RWPE2 (cell line): Measurements from ENCODE around the gene NT5M.
A peak's percentile ranks its signal among the peaks of the same experiment; 100 is the strongest.

Experiments
- ATAC-seq: fragments of 200-7000 bp; cut with Tn5 transposase; 3 replicates; pipeline ENCODE4 v1.9.1; 2021; ENCODE audit warnings: low read depth
- DNase-seq: peaks from one replicate; pipeline ENCODE4 v3.0.0-alpha.2; 2020; ENCODE audit warnings: low spot score
- H3K27ac ChIP-seq: fragments of 450-650 bp; 2 replicates; pipeline ENCODE4 v1.5.1; 2017; ENCODE audit warnings: mild to moderate bottlenecking; ENCODE audit not compliant: poor library complexity, severe bottlenecking
- H3K27me3 ChIP-seq: fragments of 250-450 bp; sonication (Bioruptor Pico); 2 replicates; pipeline ENCODE4 v1.5.1; 2021; ENCODE audit warnings: mild to moderate bottlenecking, moderate library complexity; ENCODE audit not compliant: insufficient read depth, poor library complexity, severe bottlenecking
- H3K36me3 ChIP-seq: fragments of 250-450 bp; sonication (Bioruptor Pico); 2 replicates; pipeline ENCODE4 v1.5.1; 2020; ENCODE audit warnings: low read depth, mild to moderate bottlenecking, moderate library complexity
- H3K4me1 ChIP-seq: fragments of 250-450 bp; sonication (Bioruptor Pico); 2 replicates; pipeline ENCODE4 v1.5.1; 2021; ENCODE audit warnings: mild to moderate bottlenecking, moderate library complexity; ENCODE audit not compliant: insufficient read depth, poor library complexity, severe bottlenecking
- H3K4me3 ChIP-seq: fragments of 250-450 bp; sonication (Bioruptor Pico); 2 replicates; pipeline ENCODE4 v1.5.1; 2021; ENCODE audit warnings: mild to moderate bottlenecking, moderate library complexity; ENCODE audit not compliant: severe bottlenecking
- H3K9me3 ChIP-seq: fragments of 250-450 bp; sonication (Bioruptor Pico); 2 replicates; pipeline ENCODE4 v1.5.1; 2021; ENCODE audit warnings: mild to moderate bottlenecking, moderate library complexity; ENCODE audit not compliant: severe bottlenecking
- TF ChIP-seq, protein P1 (sequence below): fragments of 450-650 bp; IDR thresholded peaks from one replicate; pipeline ENCODE4 v1.5.1; 2017; ENCODE audit warnings: mild to moderate bottlenecking, moderate library complexity; ENCODE audit not compliant: poor library complexity, severe bottlenecking

Gene NT5M

DNA sequence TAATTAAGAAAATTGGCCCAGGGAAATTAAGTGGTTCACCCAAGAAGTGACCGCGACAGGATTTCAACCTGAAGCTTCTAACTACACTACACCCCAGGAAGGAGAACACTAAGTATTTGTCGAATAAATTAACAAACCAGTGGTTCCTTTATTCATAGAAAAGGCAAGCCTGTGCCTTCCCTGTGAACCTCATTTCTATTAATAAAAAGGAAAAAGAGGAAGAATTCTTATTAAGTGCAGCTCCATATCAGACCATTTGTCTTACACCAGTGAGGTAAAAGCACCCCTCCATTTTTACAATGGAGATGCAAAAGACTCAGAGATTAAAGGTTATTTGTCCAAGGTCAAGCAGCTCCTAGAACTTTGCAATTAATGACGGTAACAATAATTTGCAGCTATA, 23.9 kb upstream of the NT5M start:
- no peaks in the 10 kb centered on the region for H3K27me3 ChIP-seq
- ATAC-seq (no peak), DNase-seq (no peak)
- H3K4me3 ChIP-seq = peak overlapping the region; percentile 90
- H3K36me3 ChIP-seq = peaks cover 31% of the 10 kb centered on the region
- TF ChIP-seq, protein P1, sequence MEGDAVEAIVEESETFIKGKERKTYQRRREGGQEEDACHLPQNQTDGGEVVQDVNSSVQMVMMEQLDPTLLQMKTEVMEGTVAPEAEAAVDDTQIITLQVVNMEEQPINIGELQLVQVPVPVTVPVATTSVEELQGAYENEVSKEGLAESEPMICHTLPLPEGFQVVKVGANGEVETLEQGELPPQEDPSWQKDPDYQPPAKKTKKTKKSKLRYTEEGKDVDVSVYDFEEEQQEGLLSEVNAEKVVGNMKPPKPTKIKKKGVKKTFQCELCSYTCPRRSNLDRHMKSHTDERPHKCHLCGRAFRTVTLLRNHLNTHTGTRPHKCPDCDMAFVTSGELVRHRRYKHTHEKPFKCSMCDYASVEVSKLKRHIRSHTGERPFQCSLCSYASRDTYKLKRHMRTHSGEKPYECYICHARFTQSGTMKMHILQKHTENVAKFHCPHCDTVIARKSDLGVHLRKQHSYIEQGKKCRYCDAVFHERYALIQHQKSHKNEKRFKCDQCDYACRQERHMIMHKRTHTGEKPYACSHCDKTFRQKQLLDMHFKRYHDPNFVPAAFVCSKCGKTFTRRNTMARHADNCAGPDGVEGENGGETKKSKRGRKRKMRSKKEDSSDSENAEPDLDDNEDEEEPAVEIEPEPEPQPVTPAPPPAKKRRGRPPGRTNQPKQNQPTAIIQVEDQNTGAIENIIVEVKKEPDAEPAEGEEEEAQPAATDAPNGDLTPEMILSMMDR = no peak
- H3K4me1 ChIP-seq = peaks cover 13% of the 10 kb centered on the region
- H3K27ac ChIP-seq = no peak overlapping the region
- H3K9me3 ChIP-seq = no peaks in the 10 kb centered on the region

DNA sequence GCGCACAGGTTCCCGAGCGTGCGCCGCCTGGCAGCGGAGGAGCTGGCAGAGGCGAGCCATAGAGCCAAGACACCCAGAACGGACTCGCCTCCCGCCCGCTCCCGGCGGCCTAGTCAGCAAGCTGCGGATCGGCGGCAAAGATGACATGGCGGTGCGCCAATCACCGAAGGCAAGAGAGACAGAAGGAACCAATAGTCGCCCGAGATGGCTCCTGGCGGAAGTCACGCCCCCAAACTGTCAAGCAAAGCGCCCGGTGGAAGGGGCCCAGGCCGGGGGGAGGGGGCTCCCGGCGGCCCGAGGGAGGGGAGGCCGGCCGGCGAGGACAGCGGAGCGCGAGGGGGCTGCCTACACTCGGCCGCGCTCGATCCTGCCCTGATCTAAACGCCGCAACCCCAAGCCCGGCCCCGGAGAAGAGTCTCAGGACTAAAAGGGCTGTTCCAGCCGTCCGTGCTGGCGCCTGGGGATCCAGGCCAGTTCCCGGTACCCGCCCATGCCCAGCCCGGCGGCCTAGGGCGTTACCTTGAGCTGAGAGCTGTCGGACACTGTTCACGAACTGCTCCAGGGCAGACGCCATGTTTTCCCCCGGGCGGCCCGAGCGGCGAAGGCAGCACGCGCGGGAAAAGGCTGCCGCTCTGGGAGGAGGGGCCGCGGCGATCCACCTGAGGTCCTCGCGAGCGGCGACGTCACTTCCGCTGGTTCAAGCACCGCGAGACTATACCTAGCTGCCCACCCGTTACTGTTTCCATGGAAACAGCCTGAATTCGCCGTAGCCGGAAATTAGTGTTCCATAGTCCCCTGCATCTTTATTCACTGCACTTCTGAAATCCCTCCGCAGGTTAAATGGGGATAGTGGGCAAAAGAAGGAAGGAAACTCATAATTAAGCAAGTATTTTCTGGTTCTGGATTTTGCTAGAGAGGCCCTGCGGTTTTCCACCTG, 22.3 kb upstream of the NT5M start, which contains the start of gene COPS3:
Gene COPS3, minus strand, starts transcription at position 634 of the 937 bp plus-strand sequence. Its CDS starts 60 bp downstream, at position 574.
- H3K36me3 ChIP-seq = peaks cover 22% of the 10 kb centered on the region
- H3K27ac ChIP-seq = peak within 1 kb of the TSS; percentile 73
- no peaks in the 10 kb centered on the region for H3K9me3 ChIP-seq
- no peaks in the 10 kb centered on the region for H3K27me3 ChIP-seq
- peaks cover 13% of the 10 kb centered on the region for H3K4me1 ChIP-seq
- ATAC-seq (peak; percentile 93), DNase-seq (peak; percentile 98)
- TF ChIP-seq, protein P1 = no peak
- peak within 1 kb of the TSS; percentile 90 for H3K4me3 ChIP-seq

DNA sequence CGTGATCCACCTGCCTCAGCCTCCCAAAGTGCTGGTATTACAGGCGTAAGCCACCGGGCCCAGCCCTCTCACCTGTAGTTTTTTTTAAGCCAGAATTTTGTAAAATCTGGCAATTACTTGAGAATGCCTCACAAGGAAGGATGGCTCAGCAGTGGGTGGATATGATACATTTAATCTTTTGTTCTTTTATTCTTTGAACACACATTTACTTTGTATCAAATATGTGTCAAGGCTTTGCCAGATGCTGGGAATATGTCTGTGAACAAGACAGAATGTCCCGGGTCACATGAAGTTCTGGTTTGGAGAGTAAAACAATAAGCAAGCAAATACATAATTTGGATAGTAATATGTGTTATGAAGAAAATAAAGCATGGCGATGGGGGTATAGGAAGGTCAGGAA, 17.2 kb upstream of the NT5M start:
- ATAC-seq = no peak
- Histone ChIP-seq H3K9me3 (no peaks in the 10 kb centered on the region), H3K4me3 (no peak overlapping the region), H3K27ac (no peak overlapping the region), H3K27me3 (no peaks in the 10 kb centered on the region), H3K4me1 (peaks cover 4% of the 10 kb centered on the region), H3K36me3 (no peaks in the 10 kb centered on the region)
- TF ChIP-seq, protein P1 = no peak
- no peak for DNase-seq

DNA sequence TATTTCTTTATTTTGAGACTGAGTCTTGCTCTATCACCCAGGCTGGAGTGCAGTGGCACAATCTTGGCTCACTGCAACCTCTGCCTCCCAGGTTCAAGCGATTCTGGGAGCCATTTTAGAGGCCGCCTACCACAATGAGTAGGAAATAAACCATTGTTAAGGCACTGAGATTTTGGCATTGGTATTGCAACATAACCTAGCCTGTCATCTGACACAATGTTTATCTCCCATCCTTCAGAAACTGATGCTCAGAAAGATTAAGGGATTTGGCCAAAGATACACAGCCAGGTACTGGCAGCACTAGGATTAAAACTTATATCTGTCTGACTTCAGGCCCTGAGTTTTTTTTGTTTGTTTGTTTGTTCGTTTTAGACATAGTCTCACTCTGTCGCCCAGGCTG, 14.1 kb upstream of the NT5M start:
- Histone ChIP-seq H3K27ac (no peak overlapping the region), H3K36me3 (no peaks in the 10 kb centered on the region), H3K4me1 (no peaks in the 10 kb centered on the region), H3K9me3 (no peaks in the 10 kb centered on the region), H3K27me3 (no peaks in the 10 kb centered on the region), H3K4me3 (no peak overlapping the region)
- DNase-seq (no peak), ATAC-seq (no peak)
- TF ChIP-seq, protein P1 = no peak

DNA sequence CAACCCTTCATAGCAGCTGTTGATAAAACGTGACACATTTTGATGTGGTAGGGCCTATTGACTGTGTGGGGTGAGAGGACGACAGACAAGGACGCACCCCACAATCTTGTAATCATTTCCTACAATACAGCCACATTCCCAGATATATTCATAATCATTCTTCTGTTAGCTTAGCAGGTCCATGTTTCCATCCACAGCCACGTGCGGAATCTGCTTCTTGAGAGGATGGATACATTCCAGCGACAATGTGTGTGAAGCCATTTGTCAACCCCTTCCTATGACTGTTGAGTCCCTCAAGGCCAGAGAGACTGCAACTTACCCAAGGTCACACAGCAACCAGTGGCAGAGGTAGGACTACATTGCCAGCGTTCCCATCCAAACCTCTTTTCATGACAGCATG, 13.5 kb upstream of the NT5M start:
- TF ChIP-seq, protein P1 = no peak
- H3K4me1 ChIP-seq = no peaks in the 10 kb centered on the region
- no peaks in the 10 kb centered on the region for H3K9me3 ChIP-seq
- DNase-seq (no peak), ATAC-seq (no peak)
- no peak overlapping the region for H3K4me3 ChIP-seq
- H3K36me3 ChIP-seq = no peaks in the 10 kb centered on the region
- H3K27ac ChIP-seq = no peak overlapping the region
- H3K27me3 ChIP-seq = no peaks in the 10 kb centered on the region
